ENCODE results near the gene MECP2.

DNA sequence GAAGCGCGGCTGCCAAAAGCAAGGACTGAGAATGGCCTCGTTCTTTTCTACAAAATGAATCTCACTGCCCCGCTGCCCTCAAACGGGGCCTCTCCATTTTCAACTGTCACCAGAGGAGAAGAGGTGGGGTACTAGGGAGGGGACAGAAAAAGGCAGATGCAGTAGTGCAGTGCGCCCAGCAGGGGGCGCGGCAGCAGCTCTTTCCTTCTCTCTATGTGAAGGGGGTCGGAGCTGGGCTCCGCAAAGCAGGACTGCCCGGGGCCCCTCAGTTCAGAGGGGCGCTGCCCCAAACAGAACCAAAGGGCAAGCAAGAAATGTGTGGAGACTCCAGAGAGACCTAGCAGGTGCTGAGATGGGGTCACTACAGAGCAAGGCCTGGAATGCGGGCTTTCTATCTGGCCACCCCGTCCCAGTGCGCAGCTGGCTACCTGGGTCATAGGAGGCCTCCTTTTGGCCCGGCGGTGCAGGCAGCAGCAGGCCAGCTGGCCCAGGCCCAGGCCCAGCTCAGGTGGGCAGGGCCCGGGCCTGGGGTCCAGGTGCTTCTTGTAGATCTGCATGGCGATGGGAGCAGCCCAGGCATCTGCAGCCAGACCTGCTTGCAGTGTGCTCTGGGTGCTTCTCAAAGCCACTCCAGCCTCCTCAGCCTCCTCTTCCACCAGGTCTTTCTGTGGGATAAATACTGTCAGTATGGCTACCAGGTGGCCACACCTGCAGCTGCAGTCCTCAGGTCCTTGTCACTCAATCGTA lies 83.7 kb downstream of the MECP2 start:
- TF ChIP-seq MYC (IDR thresholded peaks at IDR 0.05; ENCODE audit: insufficient read depth, insufficient read length, insufficient replicate concordance, low read length, severe bottlenecking): no peak
- no peak for TF ChIP-seq USF2 (IDR thresholded peaks at IDR 0.05; ENCODE audit: borderline replicate concordance, low read depth, low read length)

All from GM12878 (cell line).